K562 (cell line): ENCODE data around the gene RARG. TPM values are rescaled to one million over a fixed set of nuclear protein-coding genes. Genes with fewer than 3 reads are reported as not detected.

Experiments used
- ATF4 ChIP-seq: fragments of 450-650 bp; formaldehyde crosslinking; IDR thresholded peaks from 2 replicates; pipeline ENCODE4 v1.4.0; 2022; ENCODE audit warnings: mild to moderate bottlenecking, moderate library complexity
- ATF7 ChIP-seq: fragments of 450-650 bp; IDR thresholded peaks from 2 replicates; pipeline ENCODE4 v1.7.1; 2014; ENCODE audit warnings: mild to moderate bottlenecking, moderate library complexity
- EZH2 ChIP-seq: IDR thresholded peaks from 2 replicates; pipeline ENCODE4 v1.6.1; 2012; ENCODE audit warnings: low read depth, mild to moderate bottlenecking, inconsistent platforms, low read length, borderline replicate concordance
- FOXJ2 ChIP-seq: fragments of 200-800 bp; sonication (Bioruptor generic); IDR thresholded peaks from 2 replicates; pipeline ENCODE4 v1.6.1; 2016; ENCODE audit warnings: missing genetic modification characterization, missing compliant biosample characterization
- FOXK1 ChIP-seq: sonication (generic); formaldehyde crosslinking; IDR thresholded peaks from 2 replicates; pipeline ENCODE4 v1.8.0; 2022; ENCODE audit warnings: missing genetic modification reagents, mild to moderate bottlenecking, borderline replicate concordance
- HDAC6 ChIP-seq: IDR thresholded peaks from 2 replicates; pipeline ENCODE4 v1.6.1; 2012; ENCODE audit warnings: low read depth, mild to moderate bottlenecking, control low read depth, inconsistent platforms, low read length, moderate library complexity
- HINFP ChIP-seq: fragments of 450-650 bp; conservative IDR thresholded peaks from 2 replicates; pipeline ENCODE4 v1.6.1; 2016; ENCODE audit warnings: missing genetic modification characterization, low read depth, mild to moderate bottlenecking, control low read depth, missing compliant biosample characterization
- HMGN3 ChIP-seq: IDR thresholded peaks from 2 replicates; pipeline ENCODE4 v1.6.1; 2011; ENCODE audit warnings: borderline replicate concordance, low read depth, mild to moderate bottlenecking, mixed read lengths, low read length; ENCODE audit not compliant: insufficient read length; ENCODE audit errors: extremely low read depth
- HNRNPLL ChIP-seq: fragments of 200-400 bp; formaldehyde crosslinking; IDR thresholded peaks from 2 replicates; pipeline ENCODE4 v1.6.1; 2017; ENCODE audit warnings: low read length, low read depth, mild to moderate bottlenecking; ENCODE audit not compliant: poor library complexity, severe bottlenecking
- KLF1 ChIP-seq: fragments of 450-650 bp; IDR thresholded peaks from 2 replicates; pipeline ENCODE4 v1.6.1; 2016; ENCODE audit warnings: missing genetic modification characterization, missing compliant biosample characterization
- POLR2G ChIP-seq: fragments of 200-400 bp; formaldehyde crosslinking; IDR thresholded peaks from 2 replicates; pipeline ENCODE4 v1.6.1; 2017; ENCODE audit warnings: low read depth, mild to moderate bottlenecking, antibody characterized with exemption, low read length, moderate library complexity
- STAT6 ChIP-seq: sonication (generic); formaldehyde crosslinking; IDR thresholded peaks from 2 replicates; pipeline ENCODE4 v1.8.1; 2023; ENCODE audit warnings: mild to moderate bottlenecking, missing genetic modification reagents
- TAF1 ChIP-seq: IDR thresholded peaks from 2 replicates; pipeline ENCODE4 v1.6.1; 2011; ENCODE audit warnings: mild to moderate bottlenecking, low read length, moderate library complexity; ENCODE audit not compliant: insufficient read depth, control insufficient read depth, severe bottlenecking; ENCODE audit errors: extremely low read depth
- TARDBP ChIP-seq: fragments of 450-650 bp; IDR thresholded peaks from 2 replicates; pipeline ENCODE4 v1.6.1; 2016
- ZNF165 ChIP-seq: fragments of 250-450 bp; sonication (Bioruptor Pico); IDR thresholded peaks from 2 replicates; pipeline ENCODE4 v1.4.0; 2020; ENCODE audit warnings: borderline replicate concordance
- polyA plus RNA-seq, 8 experiments: library from polyadenylated mRNA; depleted of rRNA in 4 of 8; stranded (reverse) in 5 of 8; unstranded in 3 of 8; fragments of >200 nt; fragmentation: Nextera tagmentation in 2 of 8; fragmentation: Illumina TruSeq in 1 of 8; extraction: Ambion mirVana in 2 of 8; extraction: Trizol in 1 of 8; gene quantifications; 2 replicates each; pipeline versions ENCODE4 v1.2.1 to v1.2.3, GENCODE V29; 2011 to 2014; ENCODE audit warnings: inconsistent platforms in 1 of 8, missing spikeins in 1 of 8
- total RNA-seq, 7 experiments: library from RNA; depleted of rRNA in 6 of 7; stranded (reverse); fragments of >200 nt in 6 of 7; fragmentation: Illumina TruSeq in 2 of 7; extraction: Trizol in 2 of 7; gene quantifications; 2 replicates each; pipeline versions ENCODE4 v1.2.1 to v1.2.3, GENCODE V29; 2011 to 2021; ENCODE audit warnings: low replicate concordance in 1 of 7
- TF ChIP-seq, protein P1 (sequence below): IDR thresholded peaks from 2 replicates; pipeline ENCODE4 v1.6.1; 2016; ENCODE audit warnings: missing genetic modification characterization, missing compliant biosample characterization
- TF ChIP-seq, protein P2 (sequence below): fragments of 250-450 bp; sonication (Bioruptor Pico); IDR thresholded peaks from 2 replicates; pipeline ENCODE4 v1.8.0; 2022; ENCODE audit warnings: inconsistent platforms

Gene RARG
- total and polyA plus RNA-seq, 9 of the 15 experiments (the other 6 are each of a cell fraction or from before 2014, with no cell fraction given), result 0.18 to 7.6 (median 3.8) TPM

- TF ChIP-seq, protein P1, sequence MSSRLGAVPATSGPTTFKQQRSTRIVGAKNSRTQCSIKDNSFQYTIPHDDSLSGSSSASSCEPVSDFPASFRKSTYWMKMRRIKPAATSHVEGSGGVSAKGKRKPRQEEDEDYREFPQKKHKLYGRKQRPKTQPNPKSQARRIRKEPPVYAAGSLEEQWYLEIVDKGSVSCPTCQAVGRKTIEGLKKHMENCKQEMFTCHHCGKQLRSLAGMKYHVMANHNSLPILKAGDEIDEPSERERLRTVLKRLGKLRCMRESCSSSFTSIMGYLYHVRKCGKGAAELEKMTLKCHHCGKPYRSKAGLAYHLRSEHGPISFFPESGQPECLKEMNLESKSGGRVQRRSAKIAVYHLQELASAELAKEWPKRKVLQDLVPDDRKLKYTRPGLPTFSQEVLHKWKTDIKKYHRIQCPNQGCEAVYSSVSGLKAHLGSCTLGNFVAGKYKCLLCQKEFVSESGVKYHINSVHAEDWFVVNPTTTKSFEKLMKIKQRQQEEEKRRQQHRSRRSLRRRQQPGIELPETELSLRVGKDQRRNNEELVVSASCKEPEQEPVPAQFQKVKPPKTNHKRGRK (tag), result no peak
- TF ChIP-seq TAF1 (peak; percentile 77), FOXJ2 (tag) (no peak), STAT6 (CRISPR knock-in tag) (no peak), FOXK1 (CRISPR knock-in tag) (0 out of 2 replicates have a peak, but pooled peaks have one; percentile 31), EZH2 (no peak), TARDBP (0 out of 2 replicates have a peak, but pooled peaks have one; percentile 47), HNRNPLL (no peak), HDAC6 (no peak), ZNF165 (CRISPR knock-in tag) (no peak), KLF1 (tag) (0 out of 2 replicates have a peak, but pooled peaks have one; percentile 25), POLR2G (peak; percentile 71), ATF7 (no peak; the same call in 1 of the 2 replicates), ATF4 (CRISPR knock-in tag) (no peak), HINFP (tag) (no peak), HMGN3 (peak; percentile 57)
- TF ChIP-seq, protein P2, sequence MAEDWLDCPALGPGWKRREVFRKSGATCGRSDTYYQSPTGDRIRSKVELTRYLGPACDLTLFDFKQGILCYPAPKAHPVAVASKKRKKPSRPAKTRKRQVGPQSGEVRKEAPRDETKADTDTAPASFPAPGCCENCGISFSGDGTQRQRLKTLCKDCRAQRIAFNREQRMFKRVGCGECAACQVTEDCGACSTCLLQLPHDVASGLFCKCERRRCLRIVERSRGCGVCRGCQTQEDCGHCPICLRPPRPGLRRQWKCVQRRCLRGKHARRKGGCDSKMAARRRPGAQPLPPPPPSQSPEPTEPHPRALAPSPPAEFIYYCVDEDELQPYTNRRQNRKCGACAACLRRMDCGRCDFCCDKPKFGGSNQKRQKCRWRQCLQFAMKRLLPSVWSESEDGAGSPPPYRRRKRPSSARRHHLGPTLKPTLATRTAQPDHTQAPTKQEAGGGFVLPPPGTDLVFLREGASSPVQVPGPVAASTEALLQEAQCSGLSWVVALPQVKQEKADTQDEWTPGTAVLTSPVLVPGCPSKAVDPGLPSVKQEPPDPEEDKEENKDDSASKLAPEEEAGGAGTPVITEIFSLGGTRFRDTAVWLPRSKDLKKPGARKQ (CRISPR knock-in tag), result no peak
These were observed 10.6 kb downstream of the RARG start (continued) for GRCh38 chr12:53221203-53222080.
